IMR-90 (cell line): ENCODE data around the gene FAM163A. TPM values are rescaled to one million over a fixed set of nuclear protein-coding genes. Genes with fewer than 3 reads are reported as not detected.

Experiments used
- ATAC-seq: fragments of 200-7000 bp; cut with Tn5 transposase; 2 replicates; pipeline ENCODE4 v1.9.1; 2020; ENCODE audit warnings: low read depth, mild to moderate bottlenecking, moderate library complexity
- BruUV-seq: library from RNA; stranded (reverse); fragments of 400-500 nt; replicated peaks from 2 replicates; lab custom pipeline; 2021; lab: Mats Ljungman, UMichigan
- CTCF ChIA-PET: fragments of 300-600 bp; formaldehyde crosslinking; extraction: SDS; loops from one replicate; lab custom pipeline; 2021; ENCODE audit warnings: antibody characterized with exemption; lab: Yijun Ruan, JAX
- POLR2A ChIA-PET: fragments of 300-600 bp; sonication (Branson Sonifier 250); formaldehyde crosslinking; loops from one replicate; lab custom pipeline; 2022; ENCODE audit warnings: antibody characterized with exemption; ENCODE audit not compliant: unreplicated experiment; lab: Charles Lee
- DNase-seq: peaks from one replicate; pipeline ENCODE4 v3.0.0; 2013
- H2AFZ ChIP-seq: replicated peaks from 2 replicates; pipeline ENCODE3; 2013; ENCODE audit warnings: low read length, mild to moderate bottlenecking; ENCODE audit not compliant: poor library complexity
- H2AK5ac ChIP-seq: 2 replicates; pipeline ENCODE4 v1.6.1; 2013; ENCODE audit warnings: low read depth, low read length, inconsistent platforms
- H2AK9ac ChIP-seq: replicated peaks from 2 replicates; pipeline ENCODE3; 2013; ENCODE audit warnings: mild to moderate bottlenecking, low read depth, low read length, moderate library complexity; ENCODE audit not compliant: poor library complexity
- H2BK120ac ChIP-seq: 2 replicates; pipeline ENCODE4 v1.6.1; 2013; ENCODE audit warnings: low read depth, low read length, inconsistent platforms
- H2BK15ac ChIP-seq: 3 replicates; pipeline ENCODE4 v1.6.1; 2013; ENCODE audit warnings: low read depth, low read length, inconsistent platforms
- H2BK20ac ChIP-seq: 2 replicates; pipeline ENCODE4 v1.6.1; 2013; ENCODE audit warnings: low read depth, mild to moderate bottlenecking, inconsistent platforms, low read length, moderate library complexity
- H2BK5ac ChIP-seq: 2 replicates; pipeline ENCODE4 v1.6.1; 2013; ENCODE audit warnings: mild to moderate bottlenecking, low read depth, low read length, inconsistent platforms; ENCODE audit not compliant: poor library complexity, severe bottlenecking
- H3K14ac ChIP-seq: replicated peaks from 2 replicates; pipeline ENCODE4 v1.6.1; 2013; ENCODE audit warnings: low read depth, low read length, inconsistent platforms
- H3K18ac ChIP-seq: 2 replicates; pipeline ENCODE4 v1.6.1; 2013; ENCODE audit warnings: low read depth, low read length, control low read depth
- H3K23ac ChIP-seq: 2 replicates; pipeline ENCODE4 v1.6.1; 2013; ENCODE audit warnings: low read depth, low read length, inconsistent platforms
- H3K27ac ChIP-seq: 2 replicates; pipeline ENCODE4 v1.5.1; 2013; ENCODE audit warnings: mild to moderate bottlenecking, control low read depth, low read length; ENCODE audit not compliant: insufficient read depth
- H3K27me3 ChIP-seq: 2 replicates; pipeline ENCODE4 v1.6.1; 2013; ENCODE audit warnings: low read length; ENCODE audit not compliant: control insufficient read depth, insufficient read depth
- H3K36me3 ChIP-seq: 2 replicates; pipeline ENCODE4 v1.6.1; 2013; ENCODE audit warnings: low read length, mixed read lengths; ENCODE audit not compliant: control insufficient read depth, insufficient read depth
- H3K4ac ChIP-seq: 2 replicates; pipeline ENCODE4 v1.6.1; 2013; ENCODE audit warnings: low read depth, low read length, inconsistent platforms
- H3K4me1 ChIP-seq: 2 replicates; pipeline ENCODE4 v1.6.1; 2013; ENCODE audit warnings: low read length, mixed read lengths; ENCODE audit not compliant: control insufficient read depth, insufficient read depth
- H3K4me2 ChIP-seq: 2 replicates; pipeline ENCODE4 v1.6.1; 2013; ENCODE audit warnings: low read depth, mild to moderate bottlenecking, control low read depth, low read length, moderate library complexity
- H3K4me3 ChIP-seq: 2 replicates; pipeline ENCODE4 v1.5.1; 2013; ENCODE audit warnings: low read depth, mild to moderate bottlenecking, control low read depth, low read length, moderate library complexity; ENCODE audit not compliant: insufficient read depth
- H3K56ac ChIP-seq: 2 replicates; pipeline ENCODE4 v1.6.1; 2013; ENCODE audit warnings: low read length, inconsistent platforms; ENCODE audit not compliant: insufficient read depth; ENCODE audit errors: extremely low read depth
- H3K79me1 ChIP-seq, 2 experiments: 2 replicates each; pipeline ENCODE4 v1.6.1; 2013; ENCODE audit warnings: low read length in 2 of 2, inconsistent platforms in 1 of 2, low read depth in 1 of 2
- H3K9ac ChIP-seq: 2 replicates; pipeline ENCODE4 v1.6.1; 2013; ENCODE audit warnings: low read depth, low read length, control low read depth
- H3K9me1 ChIP-seq: 2 replicates; pipeline ENCODE4 v1.6.1; 2013; ENCODE audit warnings: low read length, inconsistent platforms; ENCODE audit not compliant: insufficient read depth
- H3K9me3 ChIP-seq: 2 replicates; pipeline ENCODE4 v1.6.1; 2013; ENCODE audit warnings: low read length; ENCODE audit not compliant: control insufficient read depth, insufficient read depth
- H4K20me1 ChIP-seq: 2 replicates; pipeline ENCODE4 v1.6.1; 2013; ENCODE audit warnings: low read length, inconsistent platforms; ENCODE audit not compliant: insufficient read depth
- H4K5ac ChIP-seq: 2 replicates; pipeline ENCODE4 v1.6.1; 2013; ENCODE audit warnings: mild to moderate bottlenecking, low read depth, low read length, control low read depth
- H4K8ac ChIP-seq, 2 experiments: 2 replicates each; pipeline ENCODE4 v1.6.1; 2013; ENCODE audit warnings: low read depth in 2 of 2, low read length in 2 of 2, control low read depth in 1 of 2, inconsistent platforms in 1 of 2
- H4K91ac ChIP-seq: 2 replicates; pipeline ENCODE4 v1.6.1; 2013; ENCODE audit warnings: low read depth, low read length, inconsistent platforms; ENCODE audit not compliant: insufficient read depth
- BHLHE40 ChIP-seq: fragments of 150-350 bp; IDR thresholded peaks from 2 replicates; pipeline ENCODE4 v1.6.1; 2016; ENCODE audit warnings: mild to moderate bottlenecking, low read depth, low read length
- CEBPB ChIP-seq: IDR thresholded peaks from 2 replicates; pipeline ENCODE4 v1.6.1; 2012; ENCODE audit warnings: low read depth, low read length, improper control_type of control experiment
- CTCF ChIP-seq: conservative IDR thresholded peaks from 2 replicates; pipeline ENCODE4 v1.5.1; 2012; ENCODE audit warnings: mild to moderate bottlenecking, low read depth, low read length, improper control_type of control experiment
- FOS ChIP-seq: fragments of 150-350 bp; IDR thresholded peaks from 2 replicates; pipeline ENCODE4 v1.6.1; 2016; ENCODE audit warnings: low read depth, low read length
- MXI1 ChIP-seq: IDR thresholded peaks from 2 replicates; pipeline ENCODE4 v1.6.1; 2012; ENCODE audit warnings: low read depth, mild to moderate bottlenecking, low read length, moderate library complexity, borderline replicate concordance
- NFE2L2 ChIP-seq: fragments of 150-350 bp; IDR thresholded peaks from 2 replicates; pipeline ENCODE4 v1.6.1; 2016; ENCODE audit warnings: low read depth, mild to moderate bottlenecking, low read length
- POLR2A ChIP-seq: IDR thresholded peaks from 2 replicates; pipeline ENCODE4 v1.6.1; 2012; ENCODE audit warnings: mild to moderate bottlenecking, low read depth, low read length
- RAD21 ChIP-seq: IDR thresholded peaks from 2 replicates; pipeline ENCODE4 v1.6.1; 2012; ENCODE audit warnings: low read length, improper control_type of control experiment
- RCOR1 ChIP-seq: IDR thresholded peaks from 2 replicates; pipeline ENCODE4 v1.6.1; 2012; ENCODE audit warnings: mild to moderate bottlenecking, low read length, improper control_type of control experiment; ENCODE audit not compliant: insufficient replicate concordance
- RFX5 ChIP-seq: IDR thresholded peaks from 2 replicates; pipeline ENCODE4 v1.8.0; 2012; ENCODE audit warnings: low read depth, mild to moderate bottlenecking, low read length, moderate library complexity
- SMC3 ChIP-seq: fragments of 150-350 bp; IDR thresholded peaks from 2 replicates; pipeline ENCODE4 v1.6.1; 2016; ENCODE audit warnings: low read depth, mild to moderate bottlenecking, antibody characterized with exemption, low read length, moderate library complexity
- WGBS, 2 experiments: methylation state at CpG; one replicate each; pipeline versions ENCODE4 v1.1.5 to v1.1.7; 2013; ENCODE audit warnings: missing lambda C conversion rate in 2 of 2; ENCODE audit not compliant: insufficient read length in 1 of 2; ENCODE audit errors: extremely low coverage in 2 of 2; 5-methylcytosine and 5-hydroxymethylcytosine counted together
- dilution Hi-C: fragments of 300-500 bp; cut with HindIII; formaldehyde crosslinking; loops from one replicate; pipeline ENCODE4 v1.14.3; 2018; ENCODE audit warnings: low sequenced_read_pairs; ENCODE audit not compliant: unreplicated experiment
- in situ Hi-C: fragments of 300-500 bp; cut with MboI; formaldehyde crosslinking; loops from 3 replicates; pipeline ENCODE4 v1.14.3; 2019; ENCODE audit warnings: low sequenced_read_pairs, inconsistent platforms, mixed read lengths
- intact Hi-C: fragments of 100-400 bp; cut with micrococcal nuclease; formaldehyde crosslinking; loops from 2 replicates; pipeline ENCODE4 v1.10.0; 2022
- polyA plus RNA-seq, 3 experiments: library from polyadenylated mRNA; depleted of rRNA; stranded (reverse); fragments of >200 nt; gene quantifications; 2 replicates each; pipeline ENCODE4 v1.2.3, GENCODE V29; 2012; ENCODE audit warnings: low replicate concordance in 1 of 3
- total RNA-seq: library from RNA; depleted of rRNA; stranded (reverse); fragments of >200 nt; gene quantifications from 2 replicates; pipeline ENCODE4 v1.2.3, GENCODE V29; 2012
- TF ChIP-seq, protein P1 (sequence below): fragments of 150-350 bp; IDR thresholded peaks from 2 replicates; pipeline ENCODE4 v1.6.1; 2016; ENCODE audit warnings: low read depth, mild to moderate bottlenecking, low read length, moderate library complexity, borderline replicate concordance
- TF ChIP-seq, protein P2 (sequence below): fragments of 150-350 bp; IDR thresholded peaks from 2 replicates; pipeline ENCODE4 v1.6.1; 2017; ENCODE audit warnings: mild to moderate bottlenecking, antibody characterized with exemption, low read length, low read depth

Gene FAM163A
- total and polyA plus RNA-seq, 2 of the 4 experiments (the other 2 are of a cell fraction) = not detected

- Histone ChIP-seq H4K8ac (no peak overlapping the region), H2BK120ac (no peak overlapping the region), H3K4ac (no peak overlapping the region), H3K4me1 (no peaks in the 10 kb centered on the region), H4K91ac (no peak overlapping the region), H3K27ac (no peak overlapping the region), H3K9me1 (no peaks in the 10 kb centered on the region), H4K5ac (no peak overlapping the region), H3K4me3 (no peak overlapping the region), H3K14ac (no peak overlapping the region), H3K79me1 (no peaks in the 10 kb centered on the region), H3K4me2 (no peak overlapping the region), H2AK9ac (no peak overlapping the region), H3K9ac (no peak overlapping the region), H2BK15ac (no peak overlapping the region), H3K36me3 (no peaks in the 10 kb centered on the region), H3K27me3 (peaks cover 45% of the 10 kb centered on the region), H2AK5ac (no peak overlapping the region), H3K18ac (no peak overlapping the region), H3K9me3 (no peaks in the 10 kb centered on the region), H3K23ac (no peak overlapping the region), H2AFZ (no peak overlapping the region), H2BK5ac (no peak overlapping the region), H2BK20ac (no peak overlapping the region), H3K56ac (no peak overlapping the region), H4K20me1 (no peaks in the 10 kb centered on the region)
- ATAC-seq (no peak), DNase-seq (no peak)
- dilution Hi-C loops (no loop called here), in situ Hi-C loops (no loop called here), intact Hi-C loops (no loop called here)
- ChIA-PET POLR2A (no interaction called here), CTCF (interaction anchor here (1.6 kb wide), 1 partner anchor 48 kb away, joined by 7 read pairs; no protein-coding TSS in a partner anchor)
- no TSS peak for BruUV-seq
- TF ChIP-seq RAD21 (no peak), RCOR1 (no peak), NFE2L2 (no peak), POLR2A (no peak), CEBPB (no peak), MXI1 (no peak), SMC3 (no peak), FOS (no peak), BHLHE40 (no peak), RFX5 (no peak), CTCF (no peak)
- TF ChIP-seq, protein P1, sequence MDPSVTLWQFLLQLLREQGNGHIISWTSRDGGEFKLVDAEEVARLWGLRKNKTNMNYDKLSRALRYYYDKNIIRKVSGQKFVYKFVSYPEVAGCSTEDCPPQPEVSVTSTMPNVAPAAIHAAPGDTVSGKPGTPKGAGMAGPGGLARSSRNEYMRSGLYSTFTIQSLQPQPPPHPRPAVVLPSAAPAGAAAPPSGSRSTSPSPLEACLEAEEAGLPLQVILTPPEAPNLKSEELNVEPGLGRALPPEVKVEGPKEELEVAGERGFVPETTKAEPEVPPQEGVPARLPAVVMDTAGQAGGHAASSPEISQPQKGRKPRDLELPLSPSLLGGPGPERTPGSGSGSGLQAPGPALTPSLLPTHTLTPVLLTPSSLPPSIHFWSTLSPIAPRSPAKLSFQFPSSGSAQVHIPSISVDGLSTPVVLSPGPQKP = no peak
- TF ChIP-seq, protein P2, sequence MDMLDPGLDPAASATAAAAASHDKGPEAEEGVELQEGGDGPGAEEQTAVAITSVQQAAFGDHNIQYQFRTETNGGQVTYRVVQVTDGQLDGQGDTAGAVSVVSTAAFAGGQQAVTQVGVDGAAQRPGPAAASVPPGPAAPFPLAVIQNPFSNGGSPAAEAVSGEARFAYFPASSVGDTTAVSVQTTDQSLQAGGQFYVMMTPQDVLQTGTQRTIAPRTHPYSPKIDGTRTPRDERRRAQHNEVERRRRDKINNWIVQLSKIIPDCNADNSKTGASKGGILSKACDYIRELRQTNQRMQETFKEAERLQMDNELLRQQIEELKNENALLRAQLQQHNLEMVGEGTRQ = no peak
- WGBS, 2 experiments = no CpG with 5 or more reads among the region's 6 CpGs
Observed at GRCh38 chr1:179761846-179762640, 19.0 kb downstream of the FAM163A start.
